ENCODE measurements around the gene ZNF813. TPM values are rescaled to one million over a fixed set of nuclear protein-coding genes. Genes with fewer than 3 reads are reported as not detected.

ZNF813 gene
- total and polyA plus RNA-seq, 9 of the 15 experiments (the other 6 are each of a cell fraction or from before 2014, with no cell fraction given) = 1.3 to 8.0 (median 5.3) TPM

DNA sequence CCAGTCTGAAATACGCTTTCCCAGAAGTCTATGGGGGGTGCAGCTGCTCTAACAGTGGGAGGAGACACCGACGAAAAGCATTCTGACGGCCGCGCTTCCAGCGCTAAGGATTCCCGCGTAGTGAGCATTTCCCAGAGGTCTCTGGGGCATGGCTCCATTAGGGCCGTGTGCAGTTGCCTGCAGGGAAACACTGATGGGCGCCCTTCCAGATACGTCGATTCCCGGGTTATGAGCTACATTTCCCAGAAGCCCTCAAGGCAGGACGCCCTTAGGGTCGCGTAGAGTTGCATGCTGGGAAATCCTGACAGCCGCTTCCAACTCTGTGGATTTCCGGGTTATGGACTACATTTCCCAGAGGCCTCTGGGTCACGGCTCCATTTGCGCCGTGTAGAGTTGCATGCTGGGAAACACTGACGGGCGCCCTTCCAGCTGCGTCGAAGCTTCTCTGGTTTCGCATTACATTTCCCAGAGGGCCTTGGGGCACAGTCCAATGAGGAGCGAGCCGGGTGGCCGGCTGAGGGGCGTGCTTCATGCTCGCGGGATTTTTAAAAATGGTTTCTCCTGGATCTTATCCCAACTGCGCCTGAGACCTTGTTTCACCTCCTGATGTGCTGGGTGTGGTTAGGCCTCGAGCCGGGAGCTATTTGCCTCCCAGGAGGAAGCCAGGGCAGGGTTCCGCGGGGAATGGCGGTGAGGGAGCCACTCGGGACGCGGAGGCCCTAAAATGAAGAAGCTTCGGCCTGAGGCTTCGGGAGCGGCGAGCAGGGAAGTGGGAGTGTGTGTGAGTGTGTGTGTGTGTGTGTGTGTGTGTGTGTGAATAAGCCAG, 53.2 kb downstream of the ZNF813 start (continued):
- TF ChIP-seq MCM5 (IDR thresholded peaks at IDR 0.05; ENCODE audit: low read depth) = no peak
- TF ChIP-seq ARHGAP35 (IDR thresholded peaks at IDR 0.05; ENCODE audit: partially characterized antibody) = no peak
- no peak for TF ChIP-seq ZNF561 (CRISPR knock-in tag; conservative IDR thresholded peaks at IDR 0.05)
- TF ChIP-seq FOSL1 (tag; conservative IDR thresholded peaks at IDR 0.05) = peak; percentile 40; the same call in 1 of the 2 replicates
- TF ChIP-seq, protein P1, sequence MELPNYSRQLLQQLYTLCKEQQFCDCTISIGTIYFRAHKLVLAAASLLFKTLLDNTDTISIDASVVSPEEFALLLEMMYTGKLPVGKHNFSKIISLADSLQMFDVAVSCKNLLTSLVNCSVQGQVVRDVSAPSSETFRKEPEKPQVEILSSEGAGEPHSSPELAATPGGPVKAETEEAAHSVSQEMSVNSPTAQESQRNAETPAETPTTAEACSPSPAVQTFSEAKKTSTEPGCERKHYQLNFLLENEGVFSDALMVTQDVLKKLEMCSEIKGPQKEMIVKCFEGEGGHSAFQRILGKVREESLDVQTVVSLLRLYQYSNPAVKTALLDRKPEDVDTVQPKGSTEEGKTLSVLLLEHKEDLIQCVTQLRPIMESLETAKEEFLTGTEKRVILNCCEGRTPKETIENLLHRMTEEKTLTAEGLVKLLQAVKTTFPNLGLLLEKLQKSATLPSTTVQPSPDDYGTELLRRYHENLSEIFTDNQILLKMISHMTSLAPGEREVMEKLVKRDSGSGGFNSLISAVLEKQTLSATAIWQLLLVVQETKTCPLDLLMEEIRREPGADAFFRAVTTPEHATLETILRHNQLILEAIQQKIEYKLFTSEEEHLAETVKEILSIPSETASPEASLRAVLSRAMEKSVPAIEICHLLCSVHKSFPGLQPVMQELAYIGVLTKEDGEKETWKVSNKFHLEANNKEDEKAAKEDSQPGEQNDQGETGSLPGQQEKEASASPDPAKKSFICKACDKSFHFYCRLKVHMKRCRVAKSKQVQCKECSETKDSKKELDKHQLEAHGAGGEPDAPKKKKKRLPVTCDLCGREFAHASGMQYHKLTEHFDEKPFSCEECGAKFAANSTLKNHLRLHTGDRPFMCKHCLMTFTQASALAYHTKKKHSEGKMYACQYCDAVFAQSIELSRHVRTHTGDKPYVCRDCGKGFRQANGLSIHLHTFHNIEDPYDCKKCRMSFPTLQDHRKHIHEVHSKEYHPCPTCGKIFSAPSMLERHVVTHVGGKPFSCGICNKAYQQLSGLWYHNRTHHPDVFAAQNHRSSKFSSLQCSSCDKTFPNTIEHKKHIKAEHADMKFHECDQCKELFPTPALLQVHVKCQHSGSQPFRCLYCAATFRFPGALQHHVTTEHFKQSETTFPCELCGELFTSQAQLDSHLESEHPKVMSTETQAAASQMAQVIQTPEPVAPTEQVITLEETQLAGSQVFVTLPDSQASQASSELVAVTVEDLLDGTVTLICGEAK (IDR thresholded peaks at IDR 0.05) = no peak
- TF ChIP-seq, protein P1 (CRISPR knock-in tag; IDR thresholded peaks at IDR 0.05) = no peak
- TF ChIP-seq CREB1 (IDR thresholded peaks at IDR 0.05) = peak; percentile 88
- TF ChIP-seq CREB1 (CRISPR knock-in tag; IDR thresholded peaks at IDR 0.05) = peak; percentile 87
- no peak for TF ChIP-seq ZNF133 (CRISPR knock-in tag; IDR thresholded peaks at IDR 0.05)
- TF ChIP-seq BHLHE40 (IDR thresholded peaks at IDR 0.05; ENCODE audit: low read length) = no peak
- TF ChIP-seq NR4A1 (CRISPR knock-in tag; IDR thresholded peaks at IDR 0.05) = no peak
- TF ChIP-seq NR4A1 (tag; IDR thresholded peaks at IDR 0.05) = no peak
- no peak for TF ChIP-seq ETV5 (CRISPR knock-in tag; IDR thresholded peaks at IDR 0.05; ENCODE audit: low read depth)
- peak; percentile 84 for TF ChIP-seq ZNF175 (CRISPR knock-in tag; IDR thresholded peaks at IDR 0.05; ENCODE audit: low read depth)
- TF ChIP-seq, protein P2, sequence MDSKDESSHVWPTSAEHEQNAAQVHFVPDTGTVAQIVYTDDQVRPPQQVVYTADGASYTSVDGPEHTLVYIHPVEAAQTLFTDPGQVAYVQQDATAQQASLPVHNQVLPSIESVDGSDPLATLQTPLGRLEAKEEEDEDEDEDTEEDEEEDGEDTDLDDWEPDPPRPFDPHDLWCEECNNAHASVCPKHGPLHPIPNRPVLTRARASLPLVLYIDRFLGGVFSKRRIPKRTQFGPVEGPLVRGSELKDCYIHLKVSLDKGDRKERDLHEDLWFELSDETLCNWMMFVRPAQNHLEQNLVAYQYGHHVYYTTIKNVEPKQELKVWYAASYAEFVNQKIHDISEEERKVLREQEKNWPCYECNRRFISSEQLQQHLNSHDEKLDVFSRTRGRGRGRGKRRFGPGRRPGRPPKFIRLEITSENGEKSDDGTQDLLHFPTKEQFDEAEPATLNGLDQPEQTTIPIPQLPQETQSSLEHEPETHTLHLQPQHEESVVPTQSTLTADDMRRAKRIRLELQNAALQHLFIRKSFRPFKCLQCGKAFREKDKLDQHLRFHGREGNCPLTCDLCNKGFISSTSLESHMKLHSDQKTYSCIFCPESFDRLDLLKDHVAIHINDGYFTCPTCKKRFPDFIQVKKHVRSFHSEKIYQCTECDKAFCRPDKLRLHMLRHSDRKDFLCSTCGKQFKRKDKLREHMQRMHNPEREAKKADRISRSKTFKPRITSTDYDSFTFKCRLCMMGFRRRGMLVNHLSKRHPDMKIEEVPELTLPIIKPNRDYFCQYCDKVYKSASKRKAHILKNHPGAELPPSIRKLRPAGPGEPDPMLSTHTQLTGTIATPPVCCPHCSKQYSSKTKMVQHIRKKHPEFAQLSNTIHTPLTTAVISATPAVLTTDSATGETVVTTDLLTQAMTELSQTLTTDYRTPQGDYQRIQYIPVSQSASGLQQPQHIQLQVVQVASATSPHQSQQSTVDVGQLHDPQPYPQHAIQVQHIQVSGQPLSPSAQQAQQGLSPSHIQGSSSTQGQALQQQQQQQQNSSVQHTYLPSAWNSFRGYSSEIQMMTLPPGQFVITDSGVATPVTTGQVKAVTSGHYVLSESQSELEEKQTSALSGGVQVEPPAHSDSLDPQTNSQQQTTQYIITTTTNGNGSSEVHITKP (IDR thresholded peaks at IDR 0.05; ENCODE audit: partially characterized antibody) = peak; percentile 57
- TF ChIP-seq ZNF75A (CRISPR knock-in tag; IDR thresholded peaks at IDR 0.05) = no peak
- no peak for TF ChIP-seq ZNF586 (CRISPR knock-in tag; conservative IDR thresholded peaks at IDR 0.05)

Measured in K562 (cell line).